GM12878 (cell line): ENCODE results near the gene P4HA2. TPM values are rescaled to one million over a fixed set of nuclear protein-coding genes. Genes with fewer than 3 reads are reported as not detected.

Source experiments
- ATAC-seq: fragments of 200-7000 bp; cut with Tn5 transposase; 3 replicates; pipeline ENCODE4 v1.9.1; 2020; ENCODE audit warnings: mild to moderate bottlenecking, moderate library complexity
- BruUV-seq: library from RNA; stranded (reverse); fragments of 400-500 nt; replicated peaks from 2 replicates; lab custom pipeline; 2021; lab: Mats Ljungman, UMichigan
- CTCF ChIA-PET: fragments of 300-600 bp; sonication (Branson Sonifier 250); formaldehyde crosslinking; extraction: SDS; loops from one replicate; lab custom pipeline; 2021; ENCODE audit warnings: inconsistent platforms; lab: Yijun Ruan, JAX
- POLR2A ChIA-PET: fragments of 350-600 bp; formaldehyde crosslinking; extraction: SDS; loops from one replicate; lab custom pipeline; 2021; ENCODE audit warnings: inconsistent platforms; lab: Charles Lee
- RAD21 ChIA-PET: fragments of 300-600 bp; sonication (Branson Sonifier 250); formaldehyde crosslinking; loops from one replicate; lab custom pipeline; 2023; ENCODE audit warnings: antibody characterized with exemption; ENCODE audit not compliant: unreplicated experiment; lab: Charles Lee
- SMC1A ChIA-PET: fragments of 300-600 bp; sonication (Branson Sonifier 250); formaldehyde crosslinking; loops from one replicate; lab custom pipeline; 2023; ENCODE audit not compliant: unreplicated experiment, uncharacterized antibody; lab: Charles Lee
- DNase-seq: peaks from one replicate; pipeline ENCODE4 v3.0.0-alpha.2; 2011; ENCODE audit warnings: low read depth, low spot score
- FAIRE-seq: peaks from 3 replicates; lab custom pipeline; 2011; peaks lifted over from hg19 to GRCh38; lab: Jason Lieb, UNC
- H2AFZ ChIP-seq: 2 replicates; pipeline ENCODE4 v1.6.0; 2011; ENCODE audit warnings: low read depth, low read length, control low read depth; ENCODE audit not compliant: control insufficient read depth
- H3K27ac ChIP-seq: 2 replicates; pipeline ENCODE4 v1.5.1; 2011; ENCODE audit warnings: control low read depth; ENCODE audit not compliant: control insufficient read depth, insufficient read depth
- H3K27me3 ChIP-seq, 2 experiments: replicated peaks in 1 of 2; 2 replicates each; pipeline versions ENCODE4 v1.6.0 to v1.6.1; 2011; ENCODE audit warnings: low read length in 1 of 2; ENCODE audit not compliant: control insufficient read depth in 2 of 2, insufficient read depth in 2 of 2
- H3K36me3 ChIP-seq, 2 experiments: 2 replicates each; pipeline ENCODE4 v1.5.1; 2011; ENCODE audit warnings: low read length in 1 of 2; ENCODE audit not compliant: control insufficient read depth in 2 of 2, insufficient read depth in 2 of 2
- H3K4me1 ChIP-seq: 2 replicates; pipeline ENCODE4 v1.6.1; 2011; ENCODE audit warnings: mild to moderate bottlenecking, low read length, moderate library complexity, mixed read lengths; ENCODE audit not compliant: control insufficient read depth, insufficient read depth
- H3K4me2 ChIP-seq: 2 replicates; pipeline ENCODE4 v1.6.0; 2011; ENCODE audit warnings: control low read depth; ENCODE audit not compliant: control insufficient read depth, insufficient read depth
- H3K4me3 ChIP-seq: fragments of 200-600 bp; sonication (generic); 2 replicates; pipeline ENCODE4 v1.5.1; 2016
- H3K79me2 ChIP-seq: 2 replicates; pipeline ENCODE4 v1.6.0; 2011; ENCODE audit warnings: low read length; ENCODE audit not compliant: control insufficient read depth, insufficient read depth
- H3K9ac ChIP-seq: 2 replicates; pipeline ENCODE4 v1.8.0; 2011; ENCODE audit warnings: low read length, control low read depth, mixed read lengths; ENCODE audit not compliant: control insufficient read depth, insufficient read depth
- H3K9me3 ChIP-seq: replicated peaks from 3 replicates; pipeline ENCODE4 v1.5.1; 2011; ENCODE audit warnings: mild to moderate bottlenecking, low read length; ENCODE audit not compliant: control insufficient read depth, insufficient read depth
- H4K20me1 ChIP-seq: 2 replicates; pipeline ENCODE4 v1.6.0; 2011; ENCODE audit not compliant: control insufficient read depth, insufficient read depth
- BCL11A ChIP-seq: IDR thresholded peaks from 2 replicates; pipeline ENCODE4 v1.6.1; 2011; ENCODE audit warnings: low read depth, low read length
- CEBPZ ChIP-seq: fragments of 150-350 bp; IDR thresholded peaks from 2 replicates; pipeline ENCODE4 v1.6.1; 2016; ENCODE audit warnings: low read depth, low read length
- CHD2 ChIP-seq: IDR thresholded peaks from 2 replicates; pipeline ENCODE4 v1.6.1; 2011; ENCODE audit warnings: low read depth, low read length, improper control_type of control experiment, borderline replicate concordance
- ETV6 ChIP-seq, 2 experiments: fragments of 450-650 bp in 1 of 2; IDR thresholded peaks in 1 of 2; conservative IDR thresholded peaks in 1 of 2; 2 replicates each; pipeline ENCODE4 v1.6.1; 2014; ENCODE audit warnings: antibody characterized with exemption in 1 of 2, borderline replicate concordance in 1 of 2, low read depth in 1 of 2, mild to moderate bottlenecking in 1 of 2, moderate library complexity in 1 of 2
- FOS ChIP-seq: IDR thresholded peaks from 3 replicates; pipeline ENCODE4 v1.6.1; 2011; ENCODE audit warnings: borderline replicate concordance; ENCODE audit not compliant: insufficient read length; ENCODE audit errors: extremely low read depth
- JUND ChIP-seq: IDR thresholded peaks from 2 replicates; pipeline ENCODE4 v1.6.1; 2012; ENCODE audit warnings: low read depth, mild to moderate bottlenecking, low read length, improper control_type of control experiment, moderate library complexity
- LARP7 ChIP-seq: fragments of 450-650 bp; IDR thresholded peaks from 2 replicates; pipeline ENCODE4 v1.6.1; 2017; ENCODE audit warnings: mild to moderate bottlenecking
- MTA2 ChIP-seq: fragments of 450-650 bp; IDR thresholded peaks from 2 replicates; pipeline ENCODE4 v1.6.1; 2016; ENCODE audit warnings: low read depth, mild to moderate bottlenecking, moderate library complexity
- MTA3 ChIP-seq: IDR thresholded peaks from 2 replicates; pipeline ENCODE4 v1.6.1; 2012; ENCODE audit warnings: low read length, inconsistent platforms, borderline replicate concordance
- POU2F2 ChIP-seq: IDR thresholded peaks from 3 replicates; pipeline ENCODE4 v1.6.1; 2011; ENCODE audit warnings: low read depth, mild to moderate bottlenecking, low read length, borderline replicate concordance
- RCOR1 ChIP-seq: conservative IDR thresholded peaks from 2 replicates; pipeline ENCODE4 v1.6.1; 2012; ENCODE audit warnings: low read depth, low read length, improper control_type of control experiment
- SMARCA5 ChIP-seq: fragments of 450-650 bp; IDR thresholded peaks from 2 replicates; pipeline ENCODE4 v1.6.1; 2017; ENCODE audit warnings: mild to moderate bottlenecking
- TAF1 ChIP-seq: IDR thresholded peaks from 2 replicates; pipeline ENCODE4 v1.6.1; 2011; ENCODE audit warnings: mild to moderate bottlenecking, low read depth, low read length, borderline replicate concordance
- WGBS: methylation state at CpG from one replicate; pipeline ENCODE4 v1.1.6; 2016; ENCODE audit warnings: low lambda C conversion rate; ENCODE audit not compliant: insufficient replicate concordance, insufficient coverage; ENCODE audit errors: missing lambda C conversion rate; 5-methylcytosine and 5-hydroxymethylcytosine counted together
- in situ Hi-C: fragments of 300-500 bp; cut with MboI; formaldehyde crosslinking; loops from 9 replicates; pipeline ENCODE4 v1.14.3; 2018; ENCODE audit warnings: mixed read lengths
- intact Hi-C: fragments of 100-400 bp; cut with micrococcal nuclease; formaldehyde crosslinking; loops from one replicate; pipeline ENCODE4 v1.14.2; 2022; ENCODE audit not compliant: unreplicated experiment
- polyA plus RNA-seq, 11 experiments: library from polyadenylated mRNA; depleted of rRNA in 4 of 11; unstranded in 6 of 11; stranded (reverse) in 5 of 11; fragments of >200 nt; fragmentation: Nextera tagmentation in 4 of 11; fragmentation: Illumina TruSeq in 1 of 11; extraction: Ambion mirVana in 4 of 11; extraction: Trizol in 1 of 11; gene quantifications; 1 replicate in 1 of 11; 2 replicates in 10 of 11; pipeline versions ENCODE4 v1.2.1 to v1.2.3, GENCODE V29; 2011 to 2016; ENCODE audit warnings: inconsistent platforms in 2 of 11, missing spikeins in 2 of 11, low read depth in 1 of 11
- total RNA-seq, 4 experiments: library from RNA; depleted of rRNA in 3 of 4; stranded (reverse); fragments of >200 nt in 3 of 4; fragmentation: Illumina TruSeq in 1 of 4; extraction: Trizol in 1 of 4; gene quantifications; 2 replicates each; pipeline versions ENCODE4 v1.2.1 to v1.2.3, GENCODE V29; 2013 to 2021
- TF ChIP-seq, protein P1 (sequence below): fragments of 450-650 bp; IDR thresholded peaks from 2 replicates; pipeline ENCODE4 v1.6.1; 2017; ENCODE audit warnings: mild to moderate bottlenecking, low read depth, inconsistent platforms; ENCODE audit not compliant: poor library complexity, severe bottlenecking

The P4HA2 gene
- total and polyA plus RNA-seq, 10 of the 15 experiments (the other 5 are each of a cell fraction or from before 2014, with no cell fraction given), result 4.7 to 10.9 (median 7.5) TPM

GRCh38 chr5:132238169-132238744, 10.6 kb upstream of the P4HA2 start (continued):
- TF ChIP-seq ETV6 (conservative IDR thresholded peaks at IDR 0.05 in 1 of 2, IDR thresholded peaks at IDR 0.05 in 1 of 2; ENCODE audit: borderline replicate concordance in 1 of 2, low read depth in 1 of 2), result no peak
- TF ChIP-seq, protein P1, sequence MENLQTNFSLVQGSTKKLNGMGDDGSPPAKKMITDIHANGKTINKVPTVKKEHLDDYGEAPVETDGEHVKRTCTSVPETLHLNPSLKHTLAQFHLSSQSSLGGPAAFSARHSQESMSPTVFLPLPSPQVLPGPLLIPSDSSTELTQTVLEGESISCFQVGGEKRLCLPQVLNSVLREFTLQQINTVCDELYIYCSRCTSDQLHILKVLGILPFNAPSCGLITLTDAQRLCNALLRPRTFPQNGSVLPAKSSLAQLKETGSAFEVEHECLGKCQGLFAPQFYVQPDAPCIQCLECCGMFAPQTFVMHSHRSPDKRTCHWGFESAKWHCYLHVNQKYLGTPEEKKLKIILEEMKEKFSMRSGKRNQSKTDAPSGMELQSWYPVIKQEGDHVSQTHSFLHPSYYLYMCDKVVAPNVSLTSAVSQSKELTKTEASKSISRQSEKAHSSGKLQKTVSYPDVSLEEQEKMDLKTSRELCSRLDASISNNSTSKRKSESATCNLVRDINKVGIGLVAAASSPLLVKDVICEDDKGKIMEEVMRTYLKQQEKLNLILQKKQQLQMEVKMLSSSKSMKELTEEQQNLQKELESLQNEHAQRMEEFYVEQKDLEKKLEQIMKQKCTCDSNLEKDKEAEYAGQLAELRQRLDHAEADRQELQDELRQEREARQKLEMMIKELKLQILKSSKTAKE, result no peak
- TF ChIP-seq, all 136 proteins: peak for 9

- Histone ChIP-seq H3K36me3 (no peaks in the 10 kb centered on the region), H3K27ac (no peak overlapping the region), H3K4me2 (no peak overlapping the region), H3K4me3 (no peak overlapping the region), H3K79me2 (no peaks in the 10 kb centered on the region), H2AFZ (no peak overlapping the region), H3K4me1 (no peaks in the 10 kb centered on the region), H3K9ac (no peak overlapping the region), H3K9me3 (no peaks in the 10 kb centered on the region), H4K20me1 (no peaks in the 10 kb centered on the region), H3K27me3 (no peaks in the 10 kb centered on the region)
- no peak for ATAC-seq
- ChIA-PET RAD21 (interaction anchor here (0.6 to 3.8 kb wide), 46 partner anchors 9 to 267 kb away, joined by 3 to 42 read pairs (median 5); partner anchors contain the start of genes P4HA2, PDLIM4, SLC22A4 and SLC22A5), SMC1A (interaction anchor here (0.6 to 5.3 kb wide), 53 partner anchors 8 to 581 kb away, joined by 3 to 38 read pairs (median 5); partner anchors contain the start of genes P4HA2, PDLIM4, SLC22A4 and SLC22A5), POLR2A (interaction anchor here (0.6 to 2.0 kb wide), 10 partner anchors 9 to 132 kb away, joined by 3 to 9 read pairs (median 3); partner anchors contain the start of genes P4HA2 and SLC22A5), CTCF (interaction anchor here (0.6 to 5.9 kb wide), 67 partner anchors 8 to 1659 kb away, joined by 3 to 117 read pairs (median 6); partner anchors contain the start of genes CSF2, HSPA4, P4HA2 and PDLIM4)
- no peak for FAIRE-seq
- 53% methylated on average over 4 of the region's 4 CpGs for WGBS
- in situ Hi-C loops, result loop anchor here (10.0 kb wide), 1 partner anchor 267 kb away; no protein-coding TSS in a partner anchor
- no peak for DNase-seq
- no TSS peak for BruUV-seq
- intact Hi-C loops, result loop anchor here (1.0 to 5.0 kb wide), 4 partner anchors 31 to 264 kb away; no protein-coding TSS in a partner anchor
- TF ChIP-seq FOS, result no peak
- TF ChIP-seq BCL11A, result no peak
- no peak for TF ChIP-seq RCOR1
- no peak for TF ChIP-seq CHD2
- TF ChIP-seq JUND, result no peak
- TF ChIP-seq MTA2, result no peak
- TF ChIP-seq LARP7, result no peak
- TF ChIP-seq POU2F2, result no peak
- no peak for TF ChIP-seq CEBPZ
- no peak for TF ChIP-seq MTA3
- TF ChIP-seq TAF1, result no peak
- TF ChIP-seq SMARCA5, result no peak
Measured at GRCh38 chr5:132237670-132238069, 10.0 kb upstream of the P4HA2 start.
